Nephron progenitor cell (in vitro differentiated cells): Measurements from ENCODE around the gene MAP2K5.

Experiments
- DNase-seq: peaks from one replicate; pipeline ENCODE4 v3.0.0; 2021
- H3K27ac Mint-ChIP-seq: 2 replicates; pipeline ENCODE4 v1.8.0; 2021; ENCODE audit warnings: mild to moderate bottlenecking, moderate library complexity, mixed read lengths
- H3K27me3 Mint-ChIP-seq: 2 replicates; pipeline ENCODE4 v1.8.0; 2021; ENCODE audit warnings: mild to moderate bottlenecking, low read depth, mixed read lengths; ENCODE audit not compliant: poor library complexity
- H3K36me3 Mint-ChIP-seq: 2 replicates; pipeline ENCODE4 v1.8.0; 2021; ENCODE audit warnings: low read depth, mixed read lengths
- H3K4me1 Mint-ChIP-seq: 2 replicates; pipeline ENCODE4 v1.8.0; 2021; ENCODE audit warnings: mixed read lengths
- H3K4me3 Mint-ChIP-seq: 2 replicates; pipeline ENCODE4 v1.8.0; 2021; ENCODE audit warnings: mild to moderate bottlenecking, moderate library complexity, mixed read lengths
- H3K9me3 Mint-ChIP-seq: 2 replicates; pipeline ENCODE4 v1.8.0; 2021; ENCODE audit warnings: mild to moderate bottlenecking, moderate library complexity, mixed read lengths
- CTCF ChIP-seq: fragments of 200-600 bp; sonication (generic); IDR thresholded peaks from 2 replicates; pipeline ENCODE4 v1.5.0; 2021; ENCODE audit warnings: antibody characterized with exemption

The MAP2K5 gene

GRCh38 chr15:67852418-67852817, 309.9 kb downstream of the MAP2K5 start:
- DNase-seq = no peak
- peak overlapping the region; percentile 96 for H3K27ac Mint-ChIP-seq
- H3K9me3 Mint-ChIP-seq = peaks cover 7% of the 10 kb centered on the region
- H3K27me3 Mint-ChIP-seq = peaks cover 8% of the 10 kb centered on the region
- peaks cover 74% of the 10 kb centered on the region for H3K4me1 Mint-ChIP-seq
- no peak overlapping the region for H3K4me3 Mint-ChIP-seq
- no peaks in the 10 kb centered on the region for H3K36me3 Mint-ChIP-seq
- no peak for TF ChIP-seq CTCF

GRCh38 chr15:67853454-67853853, 311.0 kb downstream of the MAP2K5 start:
- Mint-ChIP-seq H3K4me3 (no peak overlapping the region), H3K4me1 (peaks cover 73% of the 10 kb centered on the region), H3K27me3 (peaks cover 6% of the 10 kb centered on the region), H3K36me3 (no peaks in the 10 kb centered on the region), H3K9me3 (peaks cover 7% of the 10 kb centered on the region), H3K27ac (peak overlapping the region; percentile 12)
- DNase-seq = no peak
- no peak for TF ChIP-seq CTCF

- H3K27me3 Mint-ChIP-seq = peaks cover 2% of the 10 kb centered on the region
- no peak for TF ChIP-seq CTCF
- DNase-seq = no peak
- no peaks in the 10 kb centered on the region for H3K36me3 Mint-ChIP-seq
- peaks cover 71% of the 10 kb centered on the region for H3K4me1 Mint-ChIP-seq
- no peak overlapping the region for H3K27ac Mint-ChIP-seq
- H3K9me3 Mint-ChIP-seq = no peaks in the 10 kb centered on the region
- H3K4me3 Mint-ChIP-seq = no peak overlapping the region
Measured at GRCh38 chr15:67854358-67854757, 311.9 kb downstream of the MAP2K5 start.

GRCh38 chr15:67855842-67856241, 313.3 kb downstream of the MAP2K5 start:
- Mint-ChIP-seq H3K36me3 (no peaks in the 10 kb centered on the region), H3K4me1 (peaks cover 73% of the 10 kb centered on the region), H3K27ac (peak overlapping the region; percentile 81), H3K9me3 (no peaks in the 10 kb centered on the region), H3K4me3 (peak overlapping the region; percentile 23), H3K27me3 (peaks cover 2% of the 10 kb centered on the region)
- no peak for TF ChIP-seq CTCF
- no peak for DNase-seq
